Spleen (tissue), 7 donors: ENCODE results near the gene SDK1.

Source experiments
- POLR2A ChIP-seq, 3 donors: fragments of 450-650 bp; IDR thresholded peaks; one replicate each; pipeline ENCODE4 v1.5.1; 2017; ENCODE audit warnings: antibody characterized with exemption in 3 of 3, mild to moderate bottlenecking in 1 of 3
- POLR2AphosphoS5 ChIP-seq, 3 donors: sonication (generic); formaldehyde crosslinking; IDR thresholded peaks; one replicate each; pipeline ENCODE4 v1.5.1; 2017; ENCODE audit warnings: antibody characterized with exemption in 3 of 3
- TF ChIP-seq, protein P1 (sequence below), 11 experiments: fragments of 200-600 bp in 7 of 11; fragments of 450-650 bp in 4 of 11; sonication (generic) in 4 of 11; IDR thresholded peaks in 8 of 11; conservative IDR thresholded peaks in 3 of 11; 1 replicate in 7 of 11; 2 replicates in 4 of 11; pipeline versions ENCODE4 v1.4.0 to v1.8.0; 2016 to 2021; ENCODE audit warnings: antibody characterized with exemption in 11 of 11, inconsistent platforms in 4 of 11, mild to moderate bottlenecking in 1 of 11
- donor health status: DM: no; HTN: no; CAD: no; lungs with moderate emphysema.
- donor health status: DM: no; HTN: no; CAD: no.
- donor health status: DM: no; HTN: no; CAD: no.

DNA sequence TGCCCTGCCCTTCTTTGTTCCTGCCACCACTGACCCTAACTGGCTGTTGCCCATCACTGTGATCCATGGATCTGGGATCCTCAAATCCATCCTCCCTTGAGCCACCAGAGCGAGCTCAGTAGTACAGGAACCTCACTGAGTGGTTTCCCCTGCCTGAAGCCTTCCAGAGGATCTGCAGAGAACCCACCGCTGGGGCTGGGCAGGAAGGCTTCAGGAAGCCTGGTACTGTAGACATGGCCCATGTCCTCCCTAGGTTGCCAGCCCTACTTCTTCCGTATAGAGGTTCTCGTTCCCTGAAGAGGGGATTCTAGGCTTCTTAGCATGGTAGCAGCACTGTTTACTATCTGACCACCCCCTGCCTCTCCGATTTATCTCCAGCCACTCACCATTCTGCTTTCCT lies 693.7 kb downstream of the SDK1 start:
- TF ChIP-seq, protein P1, sequence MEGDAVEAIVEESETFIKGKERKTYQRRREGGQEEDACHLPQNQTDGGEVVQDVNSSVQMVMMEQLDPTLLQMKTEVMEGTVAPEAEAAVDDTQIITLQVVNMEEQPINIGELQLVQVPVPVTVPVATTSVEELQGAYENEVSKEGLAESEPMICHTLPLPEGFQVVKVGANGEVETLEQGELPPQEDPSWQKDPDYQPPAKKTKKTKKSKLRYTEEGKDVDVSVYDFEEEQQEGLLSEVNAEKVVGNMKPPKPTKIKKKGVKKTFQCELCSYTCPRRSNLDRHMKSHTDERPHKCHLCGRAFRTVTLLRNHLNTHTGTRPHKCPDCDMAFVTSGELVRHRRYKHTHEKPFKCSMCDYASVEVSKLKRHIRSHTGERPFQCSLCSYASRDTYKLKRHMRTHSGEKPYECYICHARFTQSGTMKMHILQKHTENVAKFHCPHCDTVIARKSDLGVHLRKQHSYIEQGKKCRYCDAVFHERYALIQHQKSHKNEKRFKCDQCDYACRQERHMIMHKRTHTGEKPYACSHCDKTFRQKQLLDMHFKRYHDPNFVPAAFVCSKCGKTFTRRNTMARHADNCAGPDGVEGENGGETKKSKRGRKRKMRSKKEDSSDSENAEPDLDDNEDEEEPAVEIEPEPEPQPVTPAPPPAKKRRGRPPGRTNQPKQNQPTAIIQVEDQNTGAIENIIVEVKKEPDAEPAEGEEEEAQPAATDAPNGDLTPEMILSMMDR (IDR thresholded peaks at IDR 0.05 in 8 of 11, conservative IDR thresholded peaks at IDR 0.05 in 3 of 11), result no peak
- TF ChIP-seq POLR2AphosphoS5 (IDR thresholded peaks at IDR 0.05), result no peak
- TF ChIP-seq POLR2A (IDR thresholded peaks at IDR 0.05), result no peak
